Prostate gland (tissue), 2 donors: ENCODE results near the gene FRMD4A. TPM values are rescaled to one million over a fixed set of nuclear protein-coding genes. Genes with fewer than 3 reads are reported as not detected.
A peak's percentile ranks its signal among the peaks of the same experiment; 100 is the strongest.
"Not testable (repeated sequence)": the region's sequence is repeated elsewhere in the genome, so short reads cannot be mapped to it uniquely, and the experiment has no call there.

Experiments
- DNase-seq: peaks from one replicate; pipeline ENCODE4 v3.0.0-alpha.2; 2019; ENCODE audit warnings: low spot score
- H3K27ac ChIP-seq, 2 donors: fragments of 200-600 bp; sonication (generic); 2 replicates each; pipeline ENCODE4 v1.5.1; 2017 to 2019
- H3K27me3 ChIP-seq: fragments of 200-600 bp; sonication (generic); replicated peaks from 2 replicates; pipeline ENCODE4 v1.5.1; 2019; ENCODE audit not compliant: insufficient read depth
- H3K36me3 ChIP-seq, 2 donors: fragments of 200-600 bp; sonication (generic); 1 replicate in 1 of 2; 2 replicates in 1 of 2; pipeline versions ENCODE4 v1.5.1 to v1.8.1; 2017 to 2019
- H3K4me1 ChIP-seq: fragments of 200-600 bp; sonication (generic); replicated peaks from 2 replicates; pipeline ENCODE4 v1.5.1; 2019
- H3K4me3 ChIP-seq, 2 donors: fragments of 200-600 bp; sonication (generic); 2 replicates each; pipeline ENCODE4 v1.5.1; 2017 to 2019
- H3K9me3 ChIP-seq: fragments of 200-600 bp; sonication (generic); 2 replicates; pipeline ENCODE4 v1.5.1; 2017
- POLR2A ChIP-seq: fragments of 450-650 bp; IDR thresholded peaks from one replicate; pipeline ENCODE4 v1.6.1; 2016; ENCODE audit warnings: antibody characterized with exemption, mild to moderate bottlenecking
- POLR2AphosphoS5 ChIP-seq: sonication (generic); formaldehyde crosslinking; IDR thresholded peaks from one replicate; pipeline ENCODE4 v1.6.1; 2017; ENCODE audit warnings: antibody characterized with exemption
- WGBS: methylation state at CpG from one replicate; pipeline ENCODE4 v1.1.5; 2018; 5-methylcytosine and 5-hydroxymethylcytosine counted together
- intact Hi-C: fragments of 100-400 bp; cut with DNase I; formaldehyde crosslinking; loops from one replicate; pipeline ENCODE4 v1.14.2; 2022
- total RNA-seq, 2 donors: library from RNA; depleted of rRNA; stranded (reverse); fragments of >200 nt; gene quantifications; one replicate each; pipeline ENCODE4 v1.1.0, GENCODE V29; 2016
- TF ChIP-seq, protein P1 (sequence below), 4 experiments: fragments of 200-600 bp in 2 of 4; fragments of 450-650 bp in 2 of 4; sonication (generic) in 2 of 4; IDR thresholded peaks; 1 replicate in 3 of 4; 2 replicates in 1 of 4; pipeline ENCODE4 v1.5.1; 2016 to 2019; ENCODE audit warnings: antibody characterized with exemption in 4 of 4, mild to moderate bottlenecking in 2 of 4, moderate library complexity in 2 of 4

The FRMD4A gene
- total RNA-seq, 2 donors from 2014 or later: 38.0 to 53.2 TPM

DNA sequence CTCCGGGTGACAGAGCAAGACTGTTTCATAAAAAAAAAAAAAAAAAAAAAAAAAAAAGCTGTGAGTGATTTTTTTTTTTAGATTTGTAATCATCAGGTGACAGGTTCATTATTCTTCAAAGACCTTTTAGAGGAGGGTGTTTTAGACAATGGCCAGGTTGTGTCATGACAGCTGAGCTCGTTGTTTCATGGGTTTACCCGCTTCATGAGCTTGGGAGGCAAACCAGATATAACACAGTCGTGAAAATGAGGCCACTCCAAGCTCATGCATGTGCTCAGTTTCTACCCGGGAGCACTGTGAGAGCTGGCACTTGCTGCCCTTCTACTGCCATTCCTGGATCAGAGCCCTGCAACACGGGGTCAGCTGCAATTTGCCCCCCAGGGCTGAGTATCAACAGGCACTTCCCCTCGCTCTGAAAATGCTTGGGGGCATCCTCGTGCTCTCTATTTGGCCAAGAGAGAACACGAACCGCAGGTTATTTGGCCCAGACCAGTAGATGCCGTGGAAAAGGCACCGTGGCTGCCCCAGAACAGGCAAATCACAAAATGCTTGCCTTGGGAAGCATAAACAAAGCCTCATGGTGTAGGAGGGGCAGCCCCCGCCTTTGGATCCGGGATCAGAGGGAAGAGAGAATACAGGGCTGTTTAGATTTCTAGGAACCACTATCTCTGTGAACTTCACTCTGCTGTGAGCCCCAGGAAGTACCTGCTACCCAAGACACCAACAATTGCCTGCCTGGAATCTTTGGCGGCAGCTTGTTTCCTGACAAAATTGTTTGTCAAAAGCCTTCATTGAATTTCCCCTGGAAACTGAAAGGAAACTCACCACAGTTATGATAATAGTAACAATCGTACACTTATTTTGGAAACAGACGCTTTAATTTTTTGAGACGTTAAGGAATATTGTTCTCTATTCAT lies 371.0 kb downstream of the FRMD4A start:
- TF ChIP-seq POLR2AphosphoS5 (no peak), POLR2A (no peak)
- TF ChIP-seq, protein P1, sequence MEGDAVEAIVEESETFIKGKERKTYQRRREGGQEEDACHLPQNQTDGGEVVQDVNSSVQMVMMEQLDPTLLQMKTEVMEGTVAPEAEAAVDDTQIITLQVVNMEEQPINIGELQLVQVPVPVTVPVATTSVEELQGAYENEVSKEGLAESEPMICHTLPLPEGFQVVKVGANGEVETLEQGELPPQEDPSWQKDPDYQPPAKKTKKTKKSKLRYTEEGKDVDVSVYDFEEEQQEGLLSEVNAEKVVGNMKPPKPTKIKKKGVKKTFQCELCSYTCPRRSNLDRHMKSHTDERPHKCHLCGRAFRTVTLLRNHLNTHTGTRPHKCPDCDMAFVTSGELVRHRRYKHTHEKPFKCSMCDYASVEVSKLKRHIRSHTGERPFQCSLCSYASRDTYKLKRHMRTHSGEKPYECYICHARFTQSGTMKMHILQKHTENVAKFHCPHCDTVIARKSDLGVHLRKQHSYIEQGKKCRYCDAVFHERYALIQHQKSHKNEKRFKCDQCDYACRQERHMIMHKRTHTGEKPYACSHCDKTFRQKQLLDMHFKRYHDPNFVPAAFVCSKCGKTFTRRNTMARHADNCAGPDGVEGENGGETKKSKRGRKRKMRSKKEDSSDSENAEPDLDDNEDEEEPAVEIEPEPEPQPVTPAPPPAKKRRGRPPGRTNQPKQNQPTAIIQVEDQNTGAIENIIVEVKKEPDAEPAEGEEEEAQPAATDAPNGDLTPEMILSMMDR (IDR thresholded peaks at IDR 0.05): no peak
- WGBS: 55% methylated on average over 18 of the region's 18 CpGs
- Histone ChIP-seq H3K4me1 (no peaks in the 10 kb centered on the region), H3K36me3 (no peaks in the 10 kb centered on the region), H3K9me3 (no peaks in the 10 kb centered on the region), H3K27ac (no peak overlapping the region), H3K4me3 (no peak overlapping the region), H3K27me3 (no peaks in the 10 kb centered on the region)
- no peak for DNase-seq
- intact Hi-C loops: loop anchor here (5.0 kb wide), 2 partner anchors 67 to 133 kb away; no protein-coding TSS in a partner anchor

GRCh38 chr10:13957856-13958255 lies 372.9 kb downstream of the FRMD4A start:
- Histone ChIP-seq H3K4me3 (no peak overlapping the region), H3K9me3 (no peaks in the 10 kb centered on the region), H3K36me3 (no peaks in the 10 kb centered on the region), H3K27ac (no peak overlapping the region), H3K4me1 (no peaks in the 10 kb centered on the region), H3K27me3 (no peaks in the 10 kb centered on the region)
- TF ChIP-seq, protein P1 (IDR thresholded peaks at IDR 0.05): no peak
- TF ChIP-seq POLR2AphosphoS5 (no peak), POLR2A (no peak)
- 92% methylated on average over 9 of the region's 9 CpGs for WGBS
- intact Hi-C loops: loop anchor here (2.0 to 5.0 kb wide), 3 partner anchors 66 to 169 kb away; no protein-coding TSS in a partner anchor
- no peak for DNase-seq

DNA sequence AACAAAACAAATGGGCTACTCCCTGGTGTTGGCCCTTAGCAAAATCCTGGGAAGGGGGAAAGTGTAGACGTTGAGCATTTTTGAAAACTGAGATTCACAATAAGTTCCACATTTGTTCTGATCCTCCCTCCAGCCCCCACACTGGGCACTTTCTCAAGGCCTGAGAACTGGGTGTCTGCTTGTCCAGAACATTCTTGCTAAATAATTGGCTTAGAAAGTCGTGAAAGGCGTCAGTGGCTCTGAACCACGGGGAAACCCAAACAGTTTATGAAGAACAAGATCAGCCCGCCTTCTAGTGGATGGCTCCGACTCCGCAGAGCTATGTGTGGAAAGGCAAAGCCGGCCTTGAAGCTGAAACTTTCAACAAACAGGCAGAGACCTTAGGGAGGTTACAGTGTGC lies 373.9 kb downstream of the FRMD4A start:
- intact Hi-C loops: loop anchor here (2.0 to 5.0 kb wide), 3 partner anchors 65 to 168 kb away; no protein-coding TSS in a partner anchor
- DNase-seq: peak; percentile 8
- no peak overlapping the region for H3K4me3 ChIP-seq
- H3K27ac ChIP-seq: peak overlapping the region; percentile 30 to 36
- TF ChIP-seq, protein P1 (IDR thresholded peaks at IDR 0.05): peak in 2 of 4 experiments; percentile 11 to 51
- peak; percentile 50 for TF ChIP-seq POLR2AphosphoS5
- TF ChIP-seq POLR2A: no peak
- 46% methylated on average over 8 of the region's 8 CpGs for WGBS
- H3K27me3 ChIP-seq: no peaks in the 10 kb centered on the region
- H3K36me3 ChIP-seq: no peaks in the 10 kb centered on the region
- H3K9me3 ChIP-seq: no peaks in the 10 kb centered on the region
- H3K4me1 ChIP-seq: no peaks in the 10 kb centered on the region

- 78% methylated on average over 7 of the region's 7 CpGs for WGBS
- DNase-seq: no peak
- no peaks in the 10 kb centered on the region for H3K9me3 ChIP-seq
- intact Hi-C loops: loop anchor here (2.0 to 5.0 kb wide), 3 partner anchors 63 to 167 kb away; no protein-coding TSS in a partner anchor
- no peak overlapping the region for H3K27ac ChIP-seq
- H3K27me3 ChIP-seq: no peaks in the 10 kb centered on the region
- TF ChIP-seq POLR2AphosphoS5 (no peak), POLR2A (no peak)
- TF ChIP-seq, protein P1 (IDR thresholded peaks at IDR 0.05): no peak
- H3K36me3 ChIP-seq: no peaks in the 10 kb centered on the region
- no peak overlapping the region for H3K4me3 ChIP-seq
- H3K4me1 ChIP-seq: no peaks in the 10 kb centered on the region
Observed at GRCh38 chr10:13955409-13956068, 375.2 kb downstream of the FRMD4A start.

GRCh38 chr10:13954195-13954594 lies 376.5 kb downstream of the FRMD4A start:
- H3K9me3 ChIP-seq, H3K27me3 ChIP-seq, intact Hi-C loops, H3K36me3 ChIP-seq, H3K27ac ChIP-seq, H3K4me3 ChIP-seq, DNase-seq, H3K4me1 ChIP-seq: not testable (repeated sequence)
- 94% methylated on average over 8 of the region's 8 CpGs for WGBS
